ENCODE results near the gene UBE2G1.

UBE2G1 gene

DNA sequence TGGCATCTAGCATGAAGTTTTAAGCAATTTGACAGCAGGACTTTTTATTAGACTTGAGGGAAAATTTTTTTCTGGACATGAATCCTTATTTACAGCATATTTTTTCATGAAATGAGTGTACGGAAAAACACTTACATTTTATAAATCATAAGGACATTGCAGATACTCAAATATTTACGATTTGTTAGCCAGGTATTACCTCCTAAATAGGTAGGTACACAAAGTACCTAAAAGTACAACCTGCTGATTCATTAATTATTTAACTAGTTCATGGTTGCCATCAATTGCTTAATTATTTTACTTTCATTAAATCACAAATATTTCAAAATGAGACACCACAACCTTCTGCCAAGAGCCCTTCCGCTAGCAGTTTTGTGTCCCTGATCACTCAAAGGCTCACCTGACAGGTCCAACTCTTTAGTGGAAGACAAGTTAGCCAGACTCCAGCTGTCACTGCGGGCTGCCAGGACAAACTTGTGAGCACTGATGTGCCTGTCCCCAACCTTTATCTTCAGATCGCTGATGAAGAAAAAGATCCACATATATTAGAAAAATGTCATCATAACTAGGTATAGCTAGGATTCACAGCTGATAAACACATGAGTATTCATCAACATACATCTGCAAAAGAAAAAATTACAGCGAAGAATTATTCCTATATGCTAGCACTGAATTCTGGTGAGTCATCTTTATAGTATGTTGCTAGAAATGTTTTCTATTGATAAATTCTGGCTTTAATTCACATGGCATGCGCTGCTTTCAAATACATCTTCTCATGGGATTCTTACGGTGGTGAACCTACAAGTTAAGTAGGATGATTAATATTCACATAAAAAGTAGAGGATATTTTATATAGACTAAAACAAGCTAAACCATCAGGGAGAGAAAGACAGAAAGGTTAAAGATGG, 130.8 kb downstream of the UBE2G1 start:
- H3K27ac Mint-ChIP-seq: no peak overlapping the region
- H3K9me3 Mint-ChIP-seq: no peaks in the 10 kb centered on the region
- ATAC-seq (no peak), DNase-seq (ENCODE audit: low spot score in 2 of 2) (no peak)
- H3K4me3 Mint-ChIP-seq: no peak overlapping the region
- H3K36me3 Mint-ChIP-seq: peaks cover 100% of the 10 kb centered on the region
- H3K4me1 Mint-ChIP-seq: peaks cover 18% of the 10 kb centered on the region

- H3K36me3 Mint-ChIP-seq: peaks cover 93% of the 10 kb centered on the region
- DNase-seq (ENCODE audit: low spot score in 2 of 2) (no peak), ATAC-seq (no peak)
- H3K4me3 Mint-ChIP-seq: no peak overlapping the region
- no peaks in the 10 kb centered on the region for H3K9me3 Mint-ChIP-seq
- peaks cover 18% of the 10 kb centered on the region for H3K4me1 Mint-ChIP-seq
- H3K27ac Mint-ChIP-seq: no peak overlapping the region
These were observed 132.1 kb downstream of the UBE2G1 start for GRCh38 chr17:4234401-4234800.

DNA sequence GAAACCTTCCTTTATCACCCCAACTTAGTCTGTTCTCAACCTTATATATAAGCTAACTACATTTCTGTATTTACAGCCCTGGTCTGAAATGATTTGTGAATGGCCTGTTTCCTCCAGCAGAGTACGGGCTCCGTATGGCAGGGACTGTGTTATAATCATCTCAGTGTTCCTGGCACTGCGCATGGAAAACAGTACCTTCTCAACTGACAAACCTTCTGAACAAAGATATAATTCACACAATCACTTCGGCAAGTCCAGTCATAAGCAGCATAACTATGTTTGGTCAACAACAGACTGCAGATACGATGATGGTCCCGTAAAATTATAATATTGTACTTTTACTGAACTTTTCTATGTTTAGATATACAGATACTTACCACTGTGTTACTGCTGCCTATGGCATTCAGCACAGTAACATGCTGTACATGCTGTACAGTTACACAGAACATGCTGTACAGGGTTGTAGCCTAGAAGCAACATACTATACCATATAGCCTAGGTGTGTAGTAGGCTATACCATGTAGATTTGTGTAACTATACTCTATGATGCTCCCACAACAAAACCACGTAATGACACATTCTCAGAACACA, 132.7 kb downstream of the UBE2G1 start:
- Mint-ChIP-seq H3K9me3 (no peaks in the 10 kb centered on the region), H3K27ac (no peak overlapping the region), H3K36me3 (peaks cover 93% of the 10 kb centered on the region), H3K4me3 (no peak overlapping the region), H3K4me1 (peaks cover 18% of the 10 kb centered on the region)
- ATAC-seq (no peak), DNase-seq (ENCODE audit: low spot score in 2 of 2) (no peak)

GRCh38 chr17:4232168-4232813, 134.2 kb downstream of the UBE2G1 start:
- ATAC-seq: no peak
- peak overlapping the region; percentile 48 for H3K27ac Mint-ChIP-seq
- DNase-seq (ENCODE audit: low spot score in 2 of 2): no peak
- H3K4me1 Mint-ChIP-seq: peaks cover 18% of the 10 kb centered on the region
- no peaks in the 10 kb centered on the region for H3K9me3 Mint-ChIP-seq
- peaks cover 79% of the 10 kb centered on the region for H3K36me3 Mint-ChIP-seq
- no peak overlapping the region for H3K4me3 Mint-ChIP-seq

- DNase-seq (ENCODE audit: low spot score in 2 of 2): no peak
- H3K4me1 Mint-ChIP-seq: peaks cover 18% of the 10 kb centered on the region
- peak overlapping the region; percentile 34 for H3K27ac Mint-ChIP-seq
- no peak for ATAC-seq
- H3K9me3 Mint-ChIP-seq: no peaks in the 10 kb centered on the region
- peaks cover 77% of the 10 kb centered on the region for H3K36me3 Mint-ChIP-seq
- H3K4me3 Mint-ChIP-seq: no peak overlapping the region
These were observed 136.6 kb downstream of the UBE2G1 start for GRCh38 chr17:4229627-4230541.

DNA sequence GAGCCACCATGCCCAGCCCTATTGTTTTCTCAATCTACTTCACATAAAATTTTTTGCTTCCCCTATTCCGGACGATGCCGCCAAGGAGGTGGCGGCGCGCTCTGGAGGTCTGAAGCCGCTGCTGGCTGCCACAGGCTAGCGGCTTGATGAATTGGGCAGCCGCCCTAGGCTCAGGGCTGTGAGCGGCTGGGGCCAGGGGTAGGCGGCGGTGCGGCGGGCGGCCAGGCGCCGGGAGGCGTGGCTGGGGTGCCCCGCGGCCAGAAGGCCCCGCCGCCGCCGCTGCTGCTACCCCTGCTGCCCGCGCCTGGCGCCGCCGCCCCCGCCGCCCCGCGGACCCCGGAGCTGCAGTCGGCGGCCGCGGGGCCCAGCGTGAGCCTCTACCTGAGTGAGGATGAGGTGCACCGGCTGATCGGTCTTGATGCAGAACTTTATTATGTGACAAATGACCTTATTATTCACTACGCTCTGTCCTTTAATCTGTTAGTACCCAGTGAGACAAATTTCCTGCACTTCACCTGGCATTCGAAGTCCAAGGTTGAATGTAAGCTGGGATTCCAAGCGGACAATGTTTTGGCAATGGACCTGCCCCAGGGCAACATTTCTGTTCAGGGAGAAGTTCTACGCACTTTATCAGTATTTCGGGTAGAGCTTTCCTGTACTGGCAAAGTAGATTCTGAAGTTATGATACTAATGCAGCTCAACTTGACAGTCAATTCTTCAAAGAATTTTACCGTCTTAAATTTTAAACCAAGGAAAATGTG, 144.4 kb downstream of the UBE2G1 start:
- H3K27ac Mint-ChIP-seq: peak overlapping the region; percentile 29
- DNase-seq (ENCODE audit: low spot score in 2 of 2): no peak
- H3K4me1 Mint-ChIP-seq: no peaks in the 10 kb centered on the region
- H3K9me3 Mint-ChIP-seq: no peaks in the 10 kb centered on the region
- no peak overlapping the region for H3K4me3 Mint-ChIP-seq
- ATAC-seq: no peak
- peaks cover 77% of the 10 kb centered on the region for H3K36me3 Mint-ChIP-seq

DNA sequence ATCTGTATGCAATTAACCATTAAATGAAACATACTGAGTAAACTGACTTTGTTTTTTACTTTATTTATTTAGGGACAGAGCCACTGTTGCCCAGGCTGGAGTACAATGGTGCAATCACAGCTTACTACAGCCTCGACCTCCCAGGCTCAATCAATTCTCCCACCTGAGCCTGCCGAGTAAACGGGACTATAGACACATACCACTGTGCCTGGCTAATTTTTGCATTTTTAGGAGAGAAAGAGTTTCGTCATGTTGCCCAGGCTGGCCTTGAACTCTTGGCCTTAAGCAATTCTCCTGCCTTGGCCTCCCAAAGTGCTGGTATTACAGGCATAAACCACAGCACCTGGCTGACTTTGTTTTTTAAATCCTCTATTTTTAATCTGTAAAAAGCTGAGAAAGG, 145.3 kb downstream of the UBE2G1 start:
- H3K27ac Mint-ChIP-seq: no peak overlapping the region
- H3K4me1 Mint-ChIP-seq: no peaks in the 10 kb centered on the region
- H3K36me3 Mint-ChIP-seq: peaks cover 74% of the 10 kb centered on the region
- DNase-seq (ENCODE audit: low spot score in 2 of 2): no peak
- ATAC-seq: no peak
- no peak overlapping the region for H3K4me3 Mint-ChIP-seq
- no peaks in the 10 kb centered on the region for H3K9me3 Mint-ChIP-seq

DNA sequence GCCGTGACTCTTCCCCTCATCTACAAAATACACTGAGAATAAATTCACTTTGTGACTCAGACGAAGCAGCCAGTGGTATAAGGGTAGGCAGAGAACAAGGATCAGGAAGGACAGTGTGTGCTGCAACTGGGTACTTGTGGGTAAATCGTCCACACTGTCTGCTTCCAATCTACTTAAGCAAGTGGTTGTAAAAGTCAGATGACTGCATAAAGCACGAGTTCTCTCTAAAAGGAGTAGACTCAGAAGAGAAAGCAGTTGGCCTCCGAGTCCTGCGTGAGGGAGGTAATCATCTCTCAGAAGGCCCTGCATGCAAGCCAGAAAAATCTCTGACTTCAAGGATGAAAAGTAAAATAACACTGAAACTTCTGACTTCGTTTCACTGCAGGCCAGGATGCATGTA, 145.8 kb downstream of the UBE2G1 start:
- Mint-ChIP-seq H3K4me1 (peaks cover 3% of the 10 kb centered on the region), H3K9me3 (no peaks in the 10 kb centered on the region), H3K4me3 (no peak overlapping the region), H3K36me3 (peaks cover 74% of the 10 kb centered on the region), H3K27ac (peak overlapping the region; percentile 74)
- DNase-seq (ENCODE audit: low spot score in 2 of 2) (no peak), ATAC-seq (no peak)

All from stimulated activated effector memory CD8-positive, alpha-beta T cell treated with anti-CD3 and anti-CD28 coated beads, Interleukin-12 subunit alpha, Interleukin-12 subunit beta, amount 100 ng/mL, for 72 hours (primary cell).